Measurements from ENCODE around the gene CHST3.
"Not testable (repeated sequence)": the region's sequence is repeated elsewhere in the genome, so short reads cannot be mapped to it uniquely, and the experiment has no call there.

Gene CHST3

GRCh38 chr10:71975087-71975870 is 11.1 kb downstream of the CHST3 start:
- DNase-seq: no peak

DNA sequence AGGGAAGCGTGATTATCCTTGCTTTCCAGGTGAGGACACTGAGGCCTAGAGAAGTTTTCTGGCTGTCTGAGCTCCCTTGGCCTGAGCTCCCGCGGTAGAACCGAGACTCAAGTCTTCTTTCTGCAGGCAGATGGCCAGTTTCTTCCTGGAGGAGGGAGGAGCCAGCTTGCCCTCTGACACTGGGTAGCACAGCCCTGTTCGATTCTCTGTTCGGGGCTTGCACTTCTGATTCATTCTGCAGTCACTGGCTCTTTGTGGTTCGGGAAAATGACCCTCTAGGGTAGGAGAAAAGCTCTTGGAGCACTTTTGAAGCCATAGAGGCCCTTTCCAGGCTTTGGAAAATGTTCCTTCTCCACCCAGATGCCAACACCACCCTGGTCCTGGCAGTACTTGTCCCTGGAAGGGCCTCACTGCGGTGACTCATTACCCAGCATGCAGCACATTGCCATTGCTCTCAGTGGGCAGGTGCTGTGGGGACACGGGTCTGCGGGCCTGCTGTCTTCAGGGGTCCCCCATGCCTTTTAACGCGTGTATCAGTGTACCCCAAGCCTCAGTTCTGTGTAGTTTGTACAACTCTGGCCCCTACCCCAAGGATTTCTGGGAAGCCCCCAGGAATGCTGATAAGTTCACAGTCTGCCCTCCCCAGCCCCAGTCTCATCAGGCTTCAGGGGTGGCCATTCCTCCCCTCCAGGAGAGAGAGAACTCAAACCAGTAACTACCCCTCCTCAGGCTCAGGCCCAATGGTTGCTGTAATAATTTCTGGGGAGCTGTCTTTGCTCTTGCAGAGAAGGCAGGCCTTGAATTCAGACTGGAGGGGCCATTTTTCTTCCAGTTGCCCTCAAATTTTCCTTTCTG is 11.9 kb downstream of the CHST3 start:
- peak; percentile 70 for DNase-seq

- not testable (repeated sequence) for DNase-seq
These were observed 13.4 kb downstream of the CHST3 start for GRCh38 chr10:71977614-71977903.

DNA sequence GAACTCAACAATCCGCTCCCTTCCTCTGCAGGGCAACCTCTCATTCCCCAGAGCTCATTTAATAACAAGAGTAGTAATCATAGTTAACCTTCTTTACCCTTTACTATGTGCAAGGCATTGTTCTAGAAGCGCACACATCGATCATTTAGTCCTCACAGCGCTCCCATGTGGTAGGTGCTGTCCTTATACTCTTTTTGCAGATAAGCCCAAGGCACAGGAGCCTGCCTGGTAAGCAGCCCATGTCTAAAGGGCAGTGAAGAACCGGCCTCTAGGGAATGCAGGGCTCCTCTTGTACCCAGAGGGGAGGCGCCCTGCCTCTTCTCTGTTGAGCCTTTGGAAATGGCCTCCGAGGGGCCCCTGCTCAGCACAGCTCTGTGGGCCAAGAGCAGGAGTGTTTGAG is 14.3 kb downstream of the CHST3 start:
- DNase-seq: no peak

GRCh38 chr10:71978988-71979691 is 14.9 kb downstream of the CHST3 start:
- no peak for DNase-seq

DNA sequence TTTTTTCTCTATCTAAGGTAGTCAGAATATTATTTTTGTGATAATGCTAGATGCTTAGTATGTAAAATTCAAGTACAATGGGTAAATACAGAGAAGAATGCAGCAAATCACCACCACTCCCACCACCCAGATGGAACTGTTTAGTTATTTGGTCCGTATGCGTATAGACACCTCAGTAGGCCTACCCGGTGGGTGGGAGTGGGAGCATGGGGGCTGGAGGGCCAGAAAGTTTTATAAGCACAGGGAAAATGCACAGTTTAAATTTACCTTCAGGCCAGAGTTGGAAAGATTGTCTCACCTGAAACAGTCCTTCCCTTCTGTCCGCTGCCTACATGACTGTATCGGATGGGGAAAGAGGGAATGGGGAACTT is 15.5 kb downstream of the CHST3 start:
- DNase-seq: no peak

GRCh38 chr10:71980181-71981014 is 16.2 kb downstream of the CHST3 start:
- no peak for DNase-seq

GRCh38 chr10:71981015-71981875 is 17.1 kb downstream of the CHST3 start:
- DNase-seq: peak; percentile 84

GRCh38 chr10:71981876-71982230 is 17.7 kb downstream of the CHST3 start:
- no peak for DNase-seq

GRCh38 chr10:71982269-71983178 is 18.3 kb downstream of the CHST3 start:
- no peak for DNase-seq

- no peak for DNase-seq
These were observed 20.1 kb downstream of the CHST3 start for GRCh38 chr10:71984126-71984808.

DNA sequence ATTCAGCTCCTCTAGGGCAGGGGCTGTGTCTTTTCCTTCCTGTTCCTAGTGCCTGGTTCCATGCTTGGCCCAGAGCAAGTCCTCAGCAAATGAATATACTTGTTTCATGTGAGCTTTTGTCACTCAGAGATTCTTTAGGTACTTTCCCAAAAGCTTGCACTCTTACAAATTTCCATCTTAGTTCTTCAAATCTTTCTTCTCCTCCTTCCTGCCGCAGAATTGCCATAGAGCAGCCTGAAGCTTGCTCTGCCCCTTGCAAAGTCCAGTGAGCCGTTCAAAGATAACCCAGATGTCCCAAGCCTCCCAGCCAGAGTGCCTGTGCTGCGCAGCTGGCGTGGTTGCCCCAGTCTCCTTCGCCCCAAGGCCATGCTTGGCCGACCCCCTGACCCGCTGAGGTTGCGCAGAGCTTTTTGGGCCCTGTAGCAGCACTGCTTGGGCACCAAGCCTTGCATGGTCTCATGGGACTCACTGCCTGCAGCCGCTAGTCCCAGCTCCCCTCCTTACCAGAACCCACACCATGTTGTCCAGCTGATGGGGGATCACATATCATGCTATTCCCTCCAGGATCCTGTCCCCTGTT is 20.7 kb downstream of the CHST3 start:
- no peak for DNase-seq

DNA sequence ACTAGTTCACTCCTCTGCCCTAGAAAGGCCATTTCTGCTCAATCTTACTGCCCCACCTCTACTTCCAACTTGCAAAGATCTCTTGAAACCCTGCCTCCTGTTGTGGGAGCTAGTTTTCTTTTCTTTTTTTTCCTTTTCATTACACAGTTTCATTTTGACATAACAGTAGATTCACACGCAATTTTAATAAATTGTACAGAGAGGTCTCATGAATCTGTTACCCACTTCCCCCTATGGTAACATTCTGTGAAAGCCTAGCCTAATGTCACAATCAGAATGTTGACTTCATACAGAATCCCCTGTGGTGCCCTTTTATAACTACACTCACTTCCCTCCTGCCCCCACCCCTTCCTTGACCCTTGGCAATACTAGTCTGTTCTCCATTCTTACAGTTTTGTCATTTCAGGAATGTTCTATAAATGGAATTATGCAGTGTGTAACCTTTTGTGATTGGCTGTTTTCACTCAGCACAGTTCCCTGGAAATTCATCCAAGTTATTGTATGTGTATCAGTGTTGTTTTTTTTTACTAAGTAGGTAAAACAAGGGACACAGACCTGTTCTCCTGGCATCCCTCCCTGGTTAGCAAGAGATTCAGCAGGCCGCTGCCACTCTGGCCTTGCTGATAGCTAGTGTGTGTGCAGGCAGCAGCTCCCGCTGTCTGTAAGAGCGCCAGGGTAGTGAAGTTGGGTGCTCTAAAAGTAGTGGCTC is 21.5 kb downstream of the CHST3 start:
- DNase-seq: no peak

DNA sequence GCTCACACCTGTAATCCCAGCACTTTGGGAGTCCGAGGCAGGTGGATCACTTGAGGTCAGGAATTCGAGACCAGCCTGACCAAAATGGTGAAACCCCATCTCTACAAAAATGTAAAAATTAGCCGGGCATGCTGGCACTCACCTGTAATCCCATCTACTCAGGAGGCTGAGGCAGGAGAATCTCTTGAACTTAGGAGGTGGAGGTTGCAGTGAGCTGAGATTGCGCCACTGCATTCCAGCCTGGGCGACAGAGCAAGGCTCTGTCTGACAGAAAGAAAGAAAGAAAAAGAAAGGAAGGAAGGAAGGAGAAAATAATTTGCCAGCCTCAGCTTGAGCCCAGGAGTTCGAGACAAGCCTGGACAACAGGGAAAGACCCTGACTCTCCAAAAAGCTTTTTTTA is 24.7 kb downstream of the CHST3 start:
- not testable (repeated sequence) for DNase-seq

DNA sequence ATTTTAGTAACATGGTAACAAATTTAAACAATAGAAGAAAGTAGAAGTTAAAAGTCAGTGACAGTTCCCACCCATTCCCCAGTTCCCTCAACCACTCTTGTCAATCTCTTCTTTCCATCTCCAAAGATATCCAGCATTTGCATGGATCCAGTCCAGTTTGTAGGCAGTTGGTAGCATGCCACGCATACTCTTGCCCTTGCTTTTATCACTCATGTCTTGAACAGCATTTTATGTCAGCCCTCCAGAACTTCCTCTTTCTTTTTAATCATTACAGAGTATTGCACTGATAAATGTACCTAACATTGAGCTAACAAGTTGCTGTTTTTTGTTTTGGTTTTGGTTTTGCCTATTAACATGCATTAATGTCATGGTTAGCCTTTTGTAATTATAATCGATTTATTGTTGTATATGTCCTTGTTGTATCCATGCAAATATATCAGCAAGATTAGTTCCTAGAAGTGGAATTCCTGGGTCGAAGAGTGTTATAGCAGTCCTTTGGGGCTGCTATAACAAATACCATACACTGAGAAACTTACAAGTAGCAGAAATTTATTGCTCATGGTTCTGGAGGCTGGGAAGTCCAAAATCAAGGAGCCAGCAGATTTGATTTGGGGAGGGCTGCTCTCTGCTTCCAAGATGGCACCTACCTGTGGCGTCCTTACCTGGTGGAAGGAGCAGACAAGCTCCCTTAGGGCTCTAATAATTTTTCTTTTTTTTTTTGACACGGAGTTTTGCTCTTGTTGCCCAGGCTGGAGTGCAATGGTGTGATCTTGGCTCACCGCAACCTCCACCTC is 25.7 kb downstream of the CHST3 start:
- DNase-seq: no peak

DNA sequence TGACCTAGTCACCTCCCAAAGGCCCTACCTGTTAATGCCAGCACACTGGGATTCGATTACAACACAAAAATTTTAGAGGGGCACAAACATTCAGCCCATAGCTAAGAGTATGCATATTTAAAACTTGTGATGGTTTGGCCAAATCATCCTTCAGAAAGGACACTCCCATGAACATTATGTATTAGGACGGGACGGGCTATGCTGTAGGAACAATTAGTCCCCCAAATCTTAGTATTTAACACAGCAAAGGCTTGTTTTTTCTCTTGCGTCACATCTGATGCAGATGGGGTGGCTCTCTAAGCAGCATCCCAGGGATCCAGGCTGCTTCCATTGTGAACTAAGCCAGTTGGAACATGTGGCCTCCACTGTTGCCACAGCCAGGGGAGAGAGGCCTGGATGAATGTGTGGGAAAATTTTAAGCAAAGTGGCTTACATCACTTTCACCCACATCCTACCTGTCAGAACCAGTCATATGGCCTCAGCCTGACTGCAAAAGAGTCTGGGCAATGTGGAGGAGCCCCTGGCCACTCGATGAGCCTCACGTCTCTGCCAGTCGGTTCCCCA is 26.6 kb downstream of the CHST3 start:
- no peak for DNase-seq

DNA sequence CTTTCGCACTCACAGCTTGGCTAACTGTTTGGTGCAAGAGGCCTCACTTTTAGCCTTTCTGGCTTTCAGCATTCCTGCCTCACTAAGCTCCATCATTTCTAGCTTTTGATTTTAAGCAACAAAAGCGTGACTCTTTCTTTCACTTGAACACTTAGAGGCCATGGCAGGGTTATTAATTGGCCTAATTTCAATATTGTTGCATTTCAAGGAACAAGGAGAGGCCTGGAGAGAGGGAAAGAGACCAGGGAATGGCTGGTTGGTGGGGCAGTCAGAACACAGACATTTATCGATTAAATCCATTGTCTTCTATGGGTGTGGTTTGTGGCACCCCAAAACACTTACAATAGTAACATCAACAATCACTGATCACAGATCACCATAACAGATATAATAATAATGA is 31.3 kb downstream of the CHST3 start:
- DNase-seq: no peak
